ENCODE data around the gene CREB3L2.

DNA sequence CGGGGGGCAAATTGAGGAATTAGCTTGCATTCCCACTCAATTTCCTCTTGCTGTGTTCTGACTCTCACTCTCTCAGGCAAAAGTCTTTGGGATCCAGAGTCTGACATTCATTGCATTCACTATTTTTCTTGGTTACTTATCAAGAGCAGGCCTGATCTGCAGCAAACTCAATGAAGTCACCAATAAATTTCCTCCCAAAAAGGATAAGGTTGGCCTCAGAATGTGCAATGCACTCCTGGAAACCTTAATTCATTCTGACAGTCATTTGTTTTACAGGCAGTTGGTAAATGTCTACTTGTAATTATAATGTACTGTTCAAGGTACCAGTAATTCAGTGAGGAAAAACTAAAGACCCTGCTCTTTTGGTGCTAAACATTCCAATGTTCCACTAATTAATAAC, 148.8 kb downstream of the CREB3L2 start:
- no peak for TF ChIP-seq CTCF (conservative IDR thresholded peaks at IDR 0.05; ENCODE audit: low read length)
- TF ChIP-seq EZH2phosphoT487 (IDR thresholded peaks at IDR 0.05; ENCODE audit: borderline replicate concordance, low read depth, low read length): no peak

Measured in OCI-LY7 (cell line).